ENCODE data around the gene PPTC7. TPM values are rescaled to one million over a fixed set of nuclear protein-coding genes. Genes with fewer than 3 reads are reported as not detected.
"Not testable (repeated sequence)": the region's sequence is repeated elsewhere in the genome, so short reads cannot be mapped to it uniquely, and the experiment has no call there.

Gene PPTC7
- total RNA-seq, 1 donor from 2014 or later = 13.7 TPM

- H3K36me3 Mint-ChIP-seq (ENCODE audit: low read depth, unreplicated experiment) = peaks cover 9% of the 10 kb centered on the region
- H3K27me3 Mint-ChIP-seq (ENCODE audit: unreplicated experiment) = no peaks in the 10 kb centered on the region
- no peak for DNase-seq (ENCODE audit: low spot score)
- peaks cover 14% of the 10 kb centered on the region for H3K4me1 Mint-ChIP-seq (ENCODE audit: unreplicated experiment)
- H3K4me3 Mint-ChIP-seq (ENCODE audit: unreplicated experiment) = no peak overlapping the region
- TF ChIP-seq CTCF (IDR thresholded peaks at IDR 0.05; ENCODE audit: unreplicated experiment) = no peak
- no peaks in the 10 kb centered on the region for H3K9me3 Mint-ChIP-seq (ENCODE audit: unreplicated experiment)
- no peak overlapping the region for H3K27ac Mint-ChIP-seq (ENCODE audit: unreplicated experiment)
Observed at GRCh38 chr12:110578694-110579534, 4.2 kb downstream of the PPTC7 start.

- no peak for DNase-seq (ENCODE audit: low spot score)
- H3K9me3 Mint-ChIP-seq (ENCODE audit: unreplicated experiment) = no peaks in the 10 kb centered on the region
- H3K27ac Mint-ChIP-seq (ENCODE audit: unreplicated experiment) = no peak overlapping the region
- no peak overlapping the region for H3K4me3 Mint-ChIP-seq (ENCODE audit: unreplicated experiment)
- no peak for TF ChIP-seq CTCF (IDR thresholded peaks at IDR 0.05; ENCODE audit: unreplicated experiment)
- H3K27me3 Mint-ChIP-seq (ENCODE audit: unreplicated experiment) = no peaks in the 10 kb centered on the region
- H3K4me1 Mint-ChIP-seq (ENCODE audit: unreplicated experiment) = peaks cover 8% of the 10 kb centered on the region
- H3K36me3 Mint-ChIP-seq (ENCODE audit: low read depth, unreplicated experiment) = peaks cover 9% of the 10 kb centered on the region
Observed at GRCh38 chr12:110577864-110578693, 5.0 kb downstream of the PPTC7 start.

- Mint-ChIP-seq H3K4me3 (ENCODE audit: unreplicated experiment) (no peak overlapping the region), H3K36me3 (ENCODE audit: low read depth, unreplicated experiment) (peaks cover 8% of the 10 kb centered on the region), H3K27ac (ENCODE audit: unreplicated experiment) (no peak overlapping the region), H3K4me1 (ENCODE audit: unreplicated experiment) (peaks cover 2% of the 10 kb centered on the region), H3K9me3 (ENCODE audit: unreplicated experiment) (no peaks in the 10 kb centered on the region), H3K27me3 (ENCODE audit: unreplicated experiment) (no peaks in the 10 kb centered on the region)
- DNase-seq (ENCODE audit: low spot score) = no peak
- no peak for TF ChIP-seq CTCF (IDR thresholded peaks at IDR 0.05; ENCODE audit: unreplicated experiment)
Observed at GRCh38 chr12:110576504-110576903, 6.6 kb downstream of the PPTC7 start.

- no peak for TF ChIP-seq CTCF (IDR thresholded peaks at IDR 0.05; ENCODE audit: unreplicated experiment)
- no peak for DNase-seq (ENCODE audit: low spot score)
- Mint-ChIP-seq H3K27ac (ENCODE audit: unreplicated experiment) (no peak overlapping the region), H3K9me3 (ENCODE audit: unreplicated experiment) (no peaks in the 10 kb centered on the region), H3K27me3 (ENCODE audit: unreplicated experiment) (no peaks in the 10 kb centered on the region), H3K36me3 (ENCODE audit: low read depth, unreplicated experiment) (peaks cover 7% of the 10 kb centered on the region), H3K4me3 (ENCODE audit: unreplicated experiment) (no peak overlapping the region), H3K4me1 (ENCODE audit: unreplicated experiment) (no peaks in the 10 kb centered on the region)
Observed at GRCh38 chr12:110575326-110575725, 7.8 kb downstream of the PPTC7 start.

- H3K9me3 Mint-ChIP-seq (ENCODE audit: unreplicated experiment); DNase-seq (ENCODE audit: low spot score); H3K27ac Mint-ChIP-seq (ENCODE audit: unreplicated experiment); H3K4me1 Mint-ChIP-seq (ENCODE audit: unreplicated experiment); H3K36me3 Mint-ChIP-seq (ENCODE audit: low read depth, unreplicated experiment); H3K4me3 Mint-ChIP-seq (ENCODE audit: unreplicated experiment); H3K27me3 Mint-ChIP-seq (ENCODE audit: unreplicated experiment): not testable (repeated sequence)
Observed at GRCh38 chr12:110574717-110575230, 8.3 kb downstream of the PPTC7 start.

Measured in endothelial cell (in vitro differentiated cells).